GM12878 (cell line): ENCODE results near the gene SLC25A39.

Experiments used
- BCL11A ChIP-seq: IDR thresholded peaks from 2 replicates; pipeline ENCODE4 v1.6.1; 2011; ENCODE audit warnings: low read depth, low read length
- CHD2 ChIP-seq: IDR thresholded peaks from 2 replicates; pipeline ENCODE4 v1.6.1; 2011; ENCODE audit warnings: low read depth, low read length, improper control_type of control experiment, borderline replicate concordance
- FOXM1 ChIP-seq: IDR thresholded peaks from 2 replicates; pipeline ENCODE4 v1.6.1; 2012; ENCODE audit warnings: low read depth, mild to moderate bottlenecking, inconsistent platforms, low read length, moderate library complexity
- POLR2AphosphoS5 ChIP-seq: IDR thresholded peaks from 2 replicates; pipeline ENCODE4 v1.6.1; 2011; ENCODE audit warnings: mild to moderate bottlenecking, low read length, inconsistent platforms
- TCF12 ChIP-seq: IDR thresholded peaks from 2 replicates; pipeline ENCODE4 v1.6.1; 2011; ENCODE audit warnings: low read depth, mild to moderate bottlenecking, low read length
- TCF3 ChIP-seq: IDR thresholded peaks from 2 replicates; pipeline ENCODE4 v1.6.1; 2012; ENCODE audit warnings: low read depth, mild to moderate bottlenecking, low read length, borderline replicate concordance; ENCODE audit not compliant: insufficient read depth
- YY1 ChIP-seq: IDR thresholded peaks from 2 replicates; pipeline ENCODE4 v1.6.1; 2011; ENCODE audit warnings: low read depth, mild to moderate bottlenecking, low read length
- TF ChIP-seq, protein P1 (sequence below), 3 experiments: IDR thresholded peaks in 2 of 3; conservative IDR thresholded peaks in 1 of 3; 2 replicates each; pipeline ENCODE4 v1.5.1; 2011; ENCODE audit warnings: low read depth in 3 of 3, low read length in 3 of 3, mild to moderate bottlenecking in 3 of 3, control low read depth in 2 of 3, moderate library complexity in 2 of 3, inconsistent platforms in 1 of 3, mixed read lengths in 1 of 3; ENCODE audit not compliant: control insufficient read depth in 2 of 3, insufficient read depth in 1 of 3; ENCODE audit errors: extremely low read depth in 1 of 3
- TF ChIP-seq, protein P2 (sequence below): IDR thresholded peaks from 2 replicates; pipeline ENCODE4 v1.6.1; 2012; ENCODE audit warnings: low read length, inconsistent platforms

- TF ChIP-seq BCL11A = no peak
- TF ChIP-seq, protein P1, sequence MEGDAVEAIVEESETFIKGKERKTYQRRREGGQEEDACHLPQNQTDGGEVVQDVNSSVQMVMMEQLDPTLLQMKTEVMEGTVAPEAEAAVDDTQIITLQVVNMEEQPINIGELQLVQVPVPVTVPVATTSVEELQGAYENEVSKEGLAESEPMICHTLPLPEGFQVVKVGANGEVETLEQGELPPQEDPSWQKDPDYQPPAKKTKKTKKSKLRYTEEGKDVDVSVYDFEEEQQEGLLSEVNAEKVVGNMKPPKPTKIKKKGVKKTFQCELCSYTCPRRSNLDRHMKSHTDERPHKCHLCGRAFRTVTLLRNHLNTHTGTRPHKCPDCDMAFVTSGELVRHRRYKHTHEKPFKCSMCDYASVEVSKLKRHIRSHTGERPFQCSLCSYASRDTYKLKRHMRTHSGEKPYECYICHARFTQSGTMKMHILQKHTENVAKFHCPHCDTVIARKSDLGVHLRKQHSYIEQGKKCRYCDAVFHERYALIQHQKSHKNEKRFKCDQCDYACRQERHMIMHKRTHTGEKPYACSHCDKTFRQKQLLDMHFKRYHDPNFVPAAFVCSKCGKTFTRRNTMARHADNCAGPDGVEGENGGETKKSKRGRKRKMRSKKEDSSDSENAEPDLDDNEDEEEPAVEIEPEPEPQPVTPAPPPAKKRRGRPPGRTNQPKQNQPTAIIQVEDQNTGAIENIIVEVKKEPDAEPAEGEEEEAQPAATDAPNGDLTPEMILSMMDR (IDR thresholded peaks at IDR 0.05 in 2 of 3, conservative IDR thresholded peaks at IDR 0.05 in 1 of 3; ENCODE audit: control insufficient read depth in 2 of 3, extremely low read depth in 1 of 3, insufficient read depth in 1 of 3, low read depth in 3 of 3, low read length in 3 of 3) = no peak
- TF ChIP-seq TCF12 = no peak
- TF ChIP-seq TCF3 = no peak
- TF ChIP-seq POLR2AphosphoS5 = no peak
- no peak for TF ChIP-seq CHD2
- TF ChIP-seq FOXM1 = no peak
- TF ChIP-seq YY1 = 0 out of 2 replicates have a peak, but pooled peaks have one; percentile 44
- TF ChIP-seq, protein P2, sequence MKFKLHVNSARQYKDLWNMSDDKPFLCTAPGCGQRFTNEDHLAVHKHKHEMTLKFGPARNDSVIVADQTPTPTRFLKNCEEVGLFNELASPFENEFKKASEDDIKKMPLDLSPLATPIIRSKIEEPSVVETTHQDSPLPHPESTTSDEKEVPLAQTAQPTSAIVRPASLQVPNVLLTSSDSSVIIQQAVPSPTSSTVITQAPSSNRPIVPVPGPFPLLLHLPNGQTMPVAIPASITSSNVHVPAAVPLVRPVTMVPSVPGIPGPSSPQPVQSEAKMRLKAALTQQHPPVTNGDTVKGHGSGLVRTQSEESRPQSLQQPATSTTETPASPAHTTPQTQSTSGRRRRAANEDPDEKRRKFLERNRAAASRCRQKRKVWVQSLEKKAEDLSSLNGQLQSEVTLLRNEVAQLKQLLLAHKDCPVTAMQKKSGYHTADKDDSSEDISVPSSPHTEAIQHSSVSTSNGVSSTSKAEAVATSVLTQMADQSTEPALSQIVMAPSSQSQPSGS = no peak
Observed at GRCh38 chr17:44323359-44324091, 1.1 kb downstream of the SLC25A39 start.
